Superior temporal gyrus (tissue), 1 donor: Measurements from ENCODE around the gene GTF2F2.

ENCODE experiments used
- DNase-seq: peaks from one replicate; pipeline ENCODE4 v3.0.0-alpha.2; 2016; ENCODE audit errors: extremely low spot score

GTF2F2 gene

GRCh38 chr13:45120967-45121831, 889 bp downstream of the GTF2F2 start:
- DNase-seq, result no peak

- no peak for DNase-seq
Measured at GRCh38 chr13:45122941-45123340, 2.6 kb downstream of the GTF2F2 start.

GRCh38 chr13:45132369-45133064, 12.2 kb downstream of the GTF2F2 start:
- no peak for DNase-seq

GRCh38 chr13:45133396-45134118, 13.2 kb downstream of the GTF2F2 start:
- DNase-seq, result no peak

GRCh38 chr13:45136741-45137504, 16.6 kb downstream of the GTF2F2 start:
- DNase-seq, result no peak

- DNase-seq, result no peak
Measured at GRCh38 chr13:45137526-45137925, 17.2 kb downstream of the GTF2F2 start.

GRCh38 chr13:45138282-45138681, 18.0 kb downstream of the GTF2F2 start:
- DNase-seq, result no peak

- no peak for DNase-seq
Measured at GRCh38 chr13:45141369-45141768, 21.1 kb downstream of the GTF2F2 start.

GRCh38 chr13:45142440-45143345, 22.4 kb downstream of the GTF2F2 start:
- DNase-seq, result peak; percentile 63

GRCh38 chr13:45143346-45143751, 23.0 kb downstream of the GTF2F2 start:
- peak; percentile 61 for DNase-seq

GRCh38 chr13:45149964-45150363, 29.7 kb downstream of the GTF2F2 start:
- no peak for DNase-seq

GRCh38 chr13:45156565-45157361, 36.5 kb downstream of the GTF2F2 start:
- DNase-seq, result no peak

- DNase-seq, result no peak
Measured at GRCh38 chr13:45162194-45162593, 41.9 kb downstream of the GTF2F2 start.

GRCh38 chr13:45162821-45163220, 42.5 kb downstream of the GTF2F2 start:
- no peak for DNase-seq

GRCh38 chr13:45166858-45167257, 46.5 kb downstream of the GTF2F2 start:
- no peak for DNase-seq

GRCh38 chr13:45167611-45168554, 47.6 kb downstream of the GTF2F2 start:
- no peak for DNase-seq

GRCh38 chr13:45168555-45168930, 48.2 kb downstream of the GTF2F2 start:
- no peak for DNase-seq

GRCh38 chr13:45174478-45174877, 54.2 kb downstream of the GTF2F2 start:
- no peak for DNase-seq
